GM20000 (cell line): Measurements from ENCODE around the gene IL1RL1.

ENCODE experiments used
- DNase-seq: peaks from one replicate; pipeline ENCODE4 v3.0.0; 2012; ENCODE audit warnings: low spot score
- CTCF ChIP-seq: IDR thresholded peaks from 2 replicates; pipeline ENCODE4 v1.5.1; 2012; ENCODE audit warnings: mild to moderate bottlenecking, control low read depth; ENCODE audit errors: extremely low read depth, missing control alignments

IL1RL1 gene

GRCh38 chr2:102271844-102272243, 39.5 kb upstream of the IL1RL1 start:
- DNase-seq = no peak
- no peak for TF ChIP-seq CTCF

GRCh38 chr2:102273619-102274211, 37.6 kb upstream of the IL1RL1 start:
- TF ChIP-seq CTCF = no peak
- DNase-seq = no peak

GRCh38 chr2:102276549-102277201, 34.7 kb upstream of the IL1RL1 start:
- no peak for TF ChIP-seq CTCF
- DNase-seq = no peak

GRCh38 chr2:102277202-102277700, 34.1 kb upstream of the IL1RL1 start:
- DNase-seq = no peak
- TF ChIP-seq CTCF = no peak

- no peak for DNase-seq
- no peak for TF ChIP-seq CTCF
Measured at GRCh38 chr2:102278720-102279390, 32.5 kb upstream of the IL1RL1 start.

GRCh38 chr2:102279391-102279735, 32.0 kb upstream of the IL1RL1 start:
- no peak for DNase-seq
- TF ChIP-seq CTCF = no peak

GRCh38 chr2:102282678-102283091, 28.7 kb upstream of the IL1RL1 start:
- no peak for TF ChIP-seq CTCF
- DNase-seq = no peak
